ENCODE measurements around the gene PIK3R5.

GRCh38 chr17:8997994-8998628, 32.6 kb upstream of the PIK3R5 start:
- TF ChIP-seq CTCF (IDR thresholded peaks at IDR 0.05; ENCODE audit: insufficient read depth, low read length, poor library complexity, severe bottlenecking) (peak; percentile 92), EZH2phosphoT487 (conservative IDR thresholded peaks at IDR 0.05; ENCODE audit: low read length) (no peak)

Measured in SU-DHL-6 (cell line).